SK-N-MC (cell line): ENCODE measurements around the gene DUSP15.
"Not testable (repeated sequence)": the region's sequence is repeated elsewhere in the genome, so short reads cannot be mapped to it uniquely, and the experiment has no call there.

ENCODE experiments used
- DNase-seq: peaks from one replicate; pipeline ENCODE4 v3.0.0-alpha.2; 2011; ENCODE audit warnings: low read depth, low spot score
- H3K27ac ChIP-seq: fragments of 200-600 bp; sonication (generic); 2 replicates; pipeline ENCODE4 v1.5.1; 2016; ENCODE audit warnings: mixed run types
- H3K36me3 ChIP-seq: fragments of 200-600 bp; sonication (generic); 2 replicates; pipeline ENCODE4 v1.6.1; 2017; ENCODE audit warnings: antibody characterized with exemption, low read length, mixed read lengths; ENCODE audit not compliant: insufficient read depth
- H3K4me3 ChIP-seq: fragments of 200-600 bp; sonication (generic); 2 replicates; pipeline ENCODE4 v1.5.1; 2016
- H3K9ac ChIP-seq: fragments of 200-600 bp; sonication (generic); 2 replicates; pipeline ENCODE4 v1.8.0; 2017; ENCODE audit warnings: mixed run types, mixed read lengths; ENCODE audit not compliant: insufficient read length
- H3K9me3 ChIP-seq: fragments of 200-600 bp; sonication (generic); 2 replicates; pipeline ENCODE4 v1.6.1; 2017; ENCODE audit warnings: low read depth, mild to moderate bottlenecking, antibody characterized with exemption, low read length, moderate library complexity, mixed read lengths
- EZH2 ChIP-seq: fragments of 200-600 bp; sonication (generic); IDR thresholded peaks from one replicate; pipeline ENCODE4 v1.6.1; 2017; ENCODE audit warnings: antibody characterized with exemption
- FOXP2 ChIP-seq: optimal IDR thresholded peaks from 2 replicates; pipeline ENCODE3; 2011; ENCODE audit warnings: mild to moderate bottlenecking, moderate library complexity; ENCODE audit not compliant: insufficient read depth; ENCODE audit errors: extremely low read length, control extremely low read depth
- POLR2AphosphoS5 ChIP-seq: IDR thresholded peaks from 2 replicates; pipeline ENCODE4 v1.6.1; 2012; ENCODE audit warnings: mild to moderate bottlenecking, low read depth, low read length, borderline replicate concordance

DUSP15 gene

GRCh38 chr20:31830406-31830981 is 39.8 kb downstream of the DUSP15 start:
- no peak for DNase-seq
- no peaks in the 10 kb centered on the region for H3K9me3 ChIP-seq
- H3K4me3 ChIP-seq = no peak overlapping the region
- H3K27ac ChIP-seq = no peak overlapping the region
- no peak overlapping the region for H3K9ac ChIP-seq
- H3K36me3 ChIP-seq = no peaks in the 10 kb centered on the region
- no peak for TF ChIP-seq FOXP2
- no peak for TF ChIP-seq POLR2AphosphoS5
- no peak for TF ChIP-seq EZH2

GRCh38 chr20:31829731-31830130 is 40.6 kb downstream of the DUSP15 start:
- no peak for DNase-seq
- no peak overlapping the region for H3K9ac ChIP-seq
- no peaks in the 10 kb centered on the region for H3K36me3 ChIP-seq
- no peak for TF ChIP-seq EZH2
- TF ChIP-seq POLR2AphosphoS5 = no peak
- no peak for TF ChIP-seq FOXP2
- no peaks in the 10 kb centered on the region for H3K9me3 ChIP-seq
- H3K27ac ChIP-seq = no peak overlapping the region
- no peak overlapping the region for H3K4me3 ChIP-seq

DNA sequence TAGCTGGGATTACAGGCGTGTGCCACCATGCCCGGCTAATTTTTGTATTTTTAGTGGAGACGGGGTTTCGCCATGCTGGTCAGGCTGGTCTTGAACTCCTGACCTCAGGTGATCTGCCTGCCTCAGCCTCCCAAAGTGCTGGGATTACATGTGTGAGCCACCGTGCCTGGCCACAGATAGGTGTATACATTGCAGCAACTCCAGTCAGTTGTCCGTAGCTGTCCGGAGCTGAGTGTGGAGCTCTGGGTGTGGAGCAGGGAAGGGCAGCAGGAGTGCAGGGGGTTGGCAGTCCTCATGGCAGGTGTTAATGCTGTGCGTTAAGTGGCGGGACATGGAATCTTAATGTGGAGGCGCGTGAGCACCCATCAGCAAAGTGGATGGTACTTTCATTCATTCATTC is 42.3 kb downstream of the DUSP15 start:
- H3K9me3 ChIP-seq, H3K9ac ChIP-seq, H3K27ac ChIP-seq, H3K36me3 ChIP-seq, H3K4me3 ChIP-seq, DNase-seq: not testable (repeated sequence)

DNA sequence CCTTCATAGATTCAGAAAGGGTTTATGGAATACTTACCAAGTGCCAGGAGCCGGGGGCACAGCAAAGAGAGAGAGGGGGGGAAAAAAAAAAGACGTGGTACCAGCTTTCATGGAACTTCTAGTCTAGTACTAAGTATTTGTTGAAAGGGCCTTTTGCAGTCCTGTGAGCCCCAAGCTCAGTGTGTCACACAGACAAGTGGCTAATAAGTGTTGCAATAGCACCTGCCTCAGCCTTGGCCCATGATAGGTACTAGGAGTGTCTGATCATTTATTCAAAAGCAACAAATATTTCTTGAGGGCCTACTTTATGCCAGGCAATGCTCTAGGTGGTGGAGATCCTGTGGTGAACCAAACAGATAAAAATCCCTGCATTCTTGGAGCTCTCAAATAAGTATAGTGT is 43.3 kb downstream of the DUSP15 start:
- no peak for TF ChIP-seq EZH2
- no peak for TF ChIP-seq POLR2AphosphoS5
- TF ChIP-seq FOXP2 = no peak
- Histone ChIP-seq H3K36me3 (no peaks in the 10 kb centered on the region), H3K9me3 (no peaks in the 10 kb centered on the region), H3K4me3 (no peak overlapping the region), H3K9ac (no peak overlapping the region), H3K27ac (no peak overlapping the region)
- DNase-seq = no peak

DNA sequence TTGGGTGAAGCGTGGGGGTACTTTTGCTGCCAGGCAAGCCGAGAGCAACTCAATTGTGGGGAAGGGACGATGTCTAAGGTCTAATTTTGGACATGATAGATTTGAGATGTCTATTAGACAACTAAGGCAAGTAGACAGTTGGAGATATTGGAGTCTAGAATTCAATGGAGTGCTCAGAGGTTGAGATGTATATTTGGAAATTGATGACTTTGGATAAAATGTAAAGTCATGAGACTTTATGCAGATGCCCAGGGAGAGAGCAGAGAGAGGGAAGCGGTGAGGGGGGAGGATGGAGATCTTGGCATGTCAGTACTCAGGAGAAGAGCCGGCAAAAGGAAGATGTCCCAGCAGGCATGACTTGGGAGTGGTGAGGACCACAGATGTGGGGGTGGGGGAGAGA is 44.3 kb downstream of the DUSP15 start:
- no peak overlapping the region for H3K9ac ChIP-seq
- H3K36me3 ChIP-seq = no peaks in the 10 kb centered on the region
- no peak for DNase-seq
- TF ChIP-seq FOXP2 = no peak
- TF ChIP-seq POLR2AphosphoS5 = no peak
- no peak for TF ChIP-seq EZH2
- no peaks in the 10 kb centered on the region for H3K9me3 ChIP-seq
- H3K27ac ChIP-seq = no peak overlapping the region
- no peak overlapping the region for H3K4me3 ChIP-seq

DNA sequence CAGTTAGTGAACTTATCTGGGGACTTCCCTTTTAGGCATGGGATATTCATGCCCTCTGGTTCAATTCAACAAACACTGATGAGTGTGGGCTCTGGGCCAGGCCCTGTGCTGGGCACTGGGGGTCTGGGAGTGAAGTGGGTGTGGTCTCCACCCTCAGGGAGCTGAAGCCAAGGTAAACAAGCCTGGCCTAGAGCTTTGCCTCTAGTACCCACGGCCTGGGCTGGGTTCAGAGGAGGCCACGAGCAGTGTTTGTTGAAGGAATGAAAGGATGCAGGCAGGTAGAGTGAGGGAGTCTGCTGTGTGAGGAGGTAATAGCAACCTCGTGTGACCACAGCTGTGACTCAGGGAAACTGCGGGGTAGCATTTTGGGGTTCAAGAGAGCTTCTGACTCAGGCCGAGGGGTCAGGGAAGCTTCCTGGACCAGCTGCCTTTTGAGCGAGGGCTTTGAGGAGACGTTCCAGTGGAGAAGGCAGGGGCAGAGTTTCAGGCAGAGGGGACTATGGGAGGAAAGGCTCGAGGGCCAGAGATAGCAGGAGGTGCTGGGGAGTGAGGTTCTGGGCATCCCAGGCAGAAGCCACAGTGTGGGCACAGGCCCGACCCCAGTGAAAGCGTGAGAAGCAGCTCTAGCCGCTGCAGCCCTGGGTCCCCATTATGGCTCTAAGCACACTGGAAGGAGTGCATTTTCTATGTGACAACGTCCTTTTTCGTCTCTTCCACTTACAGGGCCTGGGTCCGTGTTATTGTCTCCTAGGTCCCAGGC is 45.6 kb downstream of the DUSP15 start:
- Histone ChIP-seq H3K4me3 (no peak overlapping the region), H3K27ac (no peak overlapping the region), H3K9ac (no peak overlapping the region), H3K36me3 (no peaks in the 10 kb centered on the region), H3K9me3 (no peaks in the 10 kb centered on the region)
- TF ChIP-seq POLR2AphosphoS5 (no peak), EZH2 (no peak), FOXP2 (no peak)
- no peak for DNase-seq

- TF ChIP-seq POLR2AphosphoS5 (no peak), EZH2 (no peak), FOXP2 (no peak)
- Histone ChIP-seq H3K4me3 (no peak overlapping the region), H3K9me3 (no peaks in the 10 kb centered on the region), H3K36me3 (no peaks in the 10 kb centered on the region), H3K9ac (no peak overlapping the region), H3K27ac (no peak overlapping the region)
- no peak for DNase-seq
Observed at GRCh38 chr20:31824125-31824485, 46.2 kb downstream of the DUSP15 start.

DNA sequence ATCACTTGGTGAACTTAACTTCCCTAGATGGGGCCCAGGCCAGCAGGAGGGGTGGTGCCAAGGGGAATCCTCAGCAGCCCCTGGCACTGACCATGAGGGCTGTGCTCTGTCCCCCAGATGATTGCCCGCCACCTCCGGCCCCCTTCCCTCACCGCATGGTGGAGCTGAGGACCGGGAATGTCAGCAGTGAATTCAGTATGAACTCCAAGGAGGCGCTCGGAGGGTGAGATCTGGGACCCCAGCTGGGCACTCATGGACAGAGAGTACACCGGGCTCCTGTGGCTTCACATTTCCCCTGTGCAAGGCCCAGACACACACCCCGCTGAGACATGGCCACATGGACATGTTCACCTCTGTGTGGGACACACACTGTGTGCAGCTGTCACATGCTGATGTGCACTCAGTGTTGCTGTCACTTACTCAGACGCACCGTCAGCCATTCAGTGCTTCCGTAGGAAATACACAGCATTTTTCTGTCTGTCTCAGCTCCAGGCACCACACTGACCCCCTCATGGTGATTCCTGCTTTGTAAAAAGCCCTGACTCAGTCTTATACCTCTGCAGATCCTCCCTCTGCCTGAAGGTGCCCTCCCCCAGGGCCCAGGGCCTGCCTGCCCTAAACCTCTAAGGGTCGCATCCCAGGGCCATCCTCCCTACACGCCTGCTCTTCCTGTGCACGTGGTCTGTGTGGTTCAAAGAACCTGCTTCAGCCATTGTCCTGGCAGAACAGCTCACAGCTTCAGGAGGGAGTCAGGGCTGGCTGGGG is 46.8 kb downstream of the DUSP15 start:
- H3K27ac ChIP-seq = no peak overlapping the region
- no peak overlapping the region for H3K9ac ChIP-seq
- no peak for TF ChIP-seq EZH2
- no peak for TF ChIP-seq POLR2AphosphoS5
- TF ChIP-seq FOXP2 = no peak
- no peak for DNase-seq
- no peaks in the 10 kb centered on the region for H3K9me3 ChIP-seq
- no peaks in the 10 kb centered on the region for H3K36me3 ChIP-seq
- H3K4me3 ChIP-seq = no peak overlapping the region
